PC-9 (cell line): ENCODE data around the gene SCAF11. TPM values are rescaled to one million over a fixed set of nuclear protein-coding genes. Genes with fewer than 3 reads are reported as not detected.

Experiments used
- BruUV-seq: library from RNA; stranded (reverse); fragments of 400-500 nt; replicated peaks from 2 replicates; lab custom pipeline; 2021; lab: Mats Ljungman, UMichigan
- CTCF ChIA-PET: fragments of 300-600 bp; sonication (Branson Sonifier 250); formaldehyde crosslinking; loops from one replicate; lab custom pipeline; 2022; ENCODE audit warnings: antibody characterized with exemption; lab: Charles Lee
- POLR2A ChIA-PET: fragments of 300-600 bp; sonication (Branson Sonifier 250); formaldehyde crosslinking; loops from one replicate; lab custom pipeline; 2022; ENCODE audit warnings: antibody characterized with exemption; ENCODE audit not compliant: unreplicated experiment; lab: Charles Lee
- DNase-seq, 2 experiments: peaks; one replicate each; pipeline versions ENCODE4 v3.0.0 to v3.0.0-alpha.2; 2015 to 2022; ENCODE audit warnings: mixed read lengths in 1 of 2
- H2AFZ ChIP-seq: fragments of 200-600 bp; sonication (generic); 2 replicates; pipeline ENCODE4 v1.8.1; 2017; ENCODE audit warnings: antibody characterized with exemption
- H3F3A ChIP-seq: fragments of 200-600 bp; sonication (generic); 2 replicates; pipeline ENCODE4 v1.8.1; 2017; ENCODE audit warnings: antibody characterized with exemption, mild to moderate bottlenecking, low read depth; ENCODE audit not compliant: insufficient read depth
- H3K27ac ChIP-seq: fragments of 200-600 bp; sonication (generic); 2 replicates; pipeline ENCODE4 v1.6.1; 2016; ENCODE audit warnings: mixed run types
- H3K27me3 ChIP-seq: fragments of 200-600 bp; sonication (generic); 2 replicates; pipeline ENCODE4 v1.6.1; 2016; ENCODE audit warnings: low read depth, mixed run types; ENCODE audit not compliant: insufficient read depth
- H3K36me3 ChIP-seq: fragments of 200-600 bp; sonication (generic); 2 replicates; pipeline ENCODE4 v1.6.1; 2016; ENCODE audit warnings: low read depth, mixed run types
- H3K4me1 ChIP-seq: fragments of 200-600 bp; sonication (generic); replicated peaks from 2 replicates; pipeline ENCODE4 v1.6.1; 2016; ENCODE audit warnings: mixed run types; ENCODE audit not compliant: insufficient read depth
- H3K4me2 ChIP-seq: fragments of 200-600 bp; sonication (generic); 2 replicates; pipeline ENCODE4 v1.6.1; 2017; ENCODE audit warnings: mixed run types
- H3K4me3 ChIP-seq: fragments of 200-600 bp; sonication (generic); 2 replicates; pipeline ENCODE4 v1.6.1; 2016; ENCODE audit warnings: mixed run types
- H3K79me2 ChIP-seq: fragments of 200-600 bp; sonication (generic); 2 replicates; pipeline ENCODE4 v1.6.1; 2017; ENCODE audit warnings: low read depth, mixed run types
- H3K9me2 ChIP-seq: fragments of 200-600 bp; sonication (generic); 2 replicates; pipeline ENCODE4 v1.8.1; 2017; ENCODE audit warnings: mild to moderate bottlenecking; ENCODE audit not compliant: insufficient read depth
- H3K9me3 ChIP-seq: fragments of 200-600 bp; sonication (generic); 2 replicates; pipeline ENCODE4 v1.8.1; 2016; ENCODE audit warnings: low read depth; ENCODE audit not compliant: insufficient read depth
- H4K20me1 ChIP-seq: fragments of 200-600 bp; sonication (generic); 2 replicates; pipeline ENCODE4 v1.8.1; 2017; ENCODE audit not compliant: insufficient read depth
- EZH2 ChIP-seq: fragments of 200-600 bp; sonication (generic); IDR thresholded peaks from 2 replicates; pipeline ENCODE4 v1.8.0; 2017; ENCODE audit warnings: antibody characterized with exemption, low read depth
- intact Hi-C: fragments of 100-400 bp; cut with micrococcal nuclease; formaldehyde crosslinking; loops from one replicate; pipeline ENCODE4 v1.10.0; 2022; ENCODE audit not compliant: unreplicated experiment
- total RNA-seq: library from RNA; stranded (reverse); gene quantifications from 2 replicates; pipeline ENCODE4 v1.2.3, GENCODE V29; 2021
- TF ChIP-seq, protein P1 (sequence below): fragments of 200-600 bp; sonication (generic); conservative IDR thresholded peaks from 2 replicates; pipeline ENCODE4 v1.6.1; 2017; ENCODE audit warnings: mixed run types, antibody characterized with exemption, mild to moderate bottlenecking, moderate library complexity

The SCAF11 gene
- total RNA-seq, 1 experiment from 2014 or later = 98.7 TPM

DNA sequence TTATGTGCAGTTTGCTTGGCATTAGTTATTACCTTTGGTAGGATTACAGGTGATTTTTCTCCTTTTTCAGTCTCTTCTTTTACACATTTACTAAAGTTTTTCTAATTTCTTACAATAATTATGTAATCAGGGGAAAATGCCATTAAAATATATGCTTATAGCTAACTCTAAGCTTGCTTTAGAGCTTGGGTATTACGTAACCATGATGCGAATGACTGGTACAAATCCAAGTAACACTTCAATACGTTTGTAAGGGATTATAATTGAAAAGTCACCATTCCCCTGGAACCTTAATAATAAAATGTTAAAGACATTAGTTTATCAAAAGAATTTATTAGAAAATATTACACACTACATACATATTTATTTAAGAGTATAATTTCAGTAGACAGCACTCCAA is 71.6 kb downstream of the SCAF11 start:
- no peaks in the 10 kb centered on the region for H3K9me2 ChIP-seq
- H3K27ac ChIP-seq = no peak overlapping the region
- TF ChIP-seq EZH2 = no peak
- TF ChIP-seq, protein P1, sequence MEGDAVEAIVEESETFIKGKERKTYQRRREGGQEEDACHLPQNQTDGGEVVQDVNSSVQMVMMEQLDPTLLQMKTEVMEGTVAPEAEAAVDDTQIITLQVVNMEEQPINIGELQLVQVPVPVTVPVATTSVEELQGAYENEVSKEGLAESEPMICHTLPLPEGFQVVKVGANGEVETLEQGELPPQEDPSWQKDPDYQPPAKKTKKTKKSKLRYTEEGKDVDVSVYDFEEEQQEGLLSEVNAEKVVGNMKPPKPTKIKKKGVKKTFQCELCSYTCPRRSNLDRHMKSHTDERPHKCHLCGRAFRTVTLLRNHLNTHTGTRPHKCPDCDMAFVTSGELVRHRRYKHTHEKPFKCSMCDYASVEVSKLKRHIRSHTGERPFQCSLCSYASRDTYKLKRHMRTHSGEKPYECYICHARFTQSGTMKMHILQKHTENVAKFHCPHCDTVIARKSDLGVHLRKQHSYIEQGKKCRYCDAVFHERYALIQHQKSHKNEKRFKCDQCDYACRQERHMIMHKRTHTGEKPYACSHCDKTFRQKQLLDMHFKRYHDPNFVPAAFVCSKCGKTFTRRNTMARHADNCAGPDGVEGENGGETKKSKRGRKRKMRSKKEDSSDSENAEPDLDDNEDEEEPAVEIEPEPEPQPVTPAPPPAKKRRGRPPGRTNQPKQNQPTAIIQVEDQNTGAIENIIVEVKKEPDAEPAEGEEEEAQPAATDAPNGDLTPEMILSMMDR = no peak
- BruUV-seq = no TSS peak
- peaks cover 9% of the 10 kb centered on the region for H3K36me3 ChIP-seq
- H3K4me2 ChIP-seq = no peak overlapping the region
- no peaks in the 10 kb centered on the region for H3K9me3 ChIP-seq
- DNase-seq = no peak
- POLR2A ChIA-PET = interaction anchor here (0.6 kb wide), 1 partner anchor 163 kb away, joined by 4 read pairs; no protein-coding TSS in a partner anchor
- CTCF ChIA-PET = no interaction called here
- H3F3A ChIP-seq = peaks cover 6% of the 10 kb centered on the region
- H2AFZ ChIP-seq = no peak overlapping the region
- no peaks in the 10 kb centered on the region for H3K4me1 ChIP-seq
- H3K27me3 ChIP-seq = no peaks in the 10 kb centered on the region
- intact Hi-C loops = no loop called here
- H4K20me1 ChIP-seq = no peaks in the 10 kb centered on the region
- H3K4me3 ChIP-seq = no peak overlapping the region
- no peaks in the 10 kb centered on the region for H3K79me2 ChIP-seq

DNA sequence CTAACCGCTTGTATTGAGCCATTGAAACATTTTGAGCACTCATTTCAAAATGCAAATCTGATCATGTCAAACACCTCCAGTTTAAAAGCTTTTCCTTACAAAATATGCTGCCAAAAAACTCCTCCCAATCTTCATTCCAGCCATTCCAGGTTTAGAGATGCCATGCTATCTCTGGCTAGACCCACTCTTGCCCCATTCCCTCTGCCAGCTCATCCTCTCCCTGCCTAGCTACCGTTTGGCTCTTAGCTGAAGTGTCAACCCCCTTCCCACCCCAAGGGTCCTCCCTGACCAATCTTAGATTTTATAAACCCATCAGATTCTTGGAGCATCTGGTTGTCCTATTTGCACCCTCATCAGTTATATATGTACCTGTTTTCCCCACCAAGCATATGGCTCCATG is 75.0 kb downstream of the SCAF11 start:
- Histone ChIP-seq H2AFZ (no peak overlapping the region), H3K9me3 (no peaks in the 10 kb centered on the region), H3F3A (peaks cover 8% of the 10 kb centered on the region; the same call in 1 of the 2 replicates), H3K4me1 (no peaks in the 10 kb centered on the region), H3K4me2 (no peak overlapping the region), H3K79me2 (no peaks in the 10 kb centered on the region), H3K4me3 (no peak overlapping the region), H3K27ac (no peak overlapping the region), H4K20me1 (no peaks in the 10 kb centered on the region), H3K36me3 (no peaks in the 10 kb centered on the region), H3K9me2 (no peaks in the 10 kb centered on the region), H3K27me3 (no peaks in the 10 kb centered on the region)
- POLR2A ChIA-PET = no interaction called here
- TF ChIP-seq, protein P1 = no peak
- TF ChIP-seq EZH2 = no peak
- no peak for DNase-seq
- intact Hi-C loops = no loop called here
- CTCF ChIA-PET = no interaction called here
- no TSS peak for BruUV-seq

DNA sequence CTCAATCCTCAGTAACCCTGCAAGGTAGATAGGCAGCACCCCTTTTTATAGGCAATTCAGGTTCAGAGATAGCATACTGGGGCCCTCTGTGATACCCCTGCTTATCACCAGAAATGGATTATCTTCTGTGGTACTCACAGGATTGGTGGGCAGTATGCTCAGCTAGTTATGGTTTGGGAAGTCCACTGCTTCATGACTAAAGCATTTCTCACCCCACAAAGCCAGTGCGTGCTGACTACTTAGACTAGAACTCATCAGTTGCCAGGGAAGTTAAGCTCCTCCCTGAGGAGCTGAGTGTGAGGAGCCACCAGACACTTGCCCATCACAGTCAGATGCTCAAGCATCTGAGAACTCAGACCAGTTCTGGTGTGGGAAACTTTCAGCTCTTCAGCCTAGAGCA is 76.3 kb downstream of the SCAF11 start:
- H3K36me3 ChIP-seq = no peaks in the 10 kb centered on the region

More for the DNA sequence above, 76.3 kb downstream of the SCAF11 start:
- Histone ChIP-seq H3K79me2 (no peaks in the 10 kb centered on the region), H3K9me3 (no peaks in the 10 kb centered on the region), H3F3A (peaks cover 8% of the 10 kb centered on the region; the same call in 1 of the 2 replicates), H3K27me3 (no peaks in the 10 kb centered on the region), H3K4me3 (no peak overlapping the region), H3K4me2 (no peak overlapping the region), H3K27ac (no peak overlapping the region), H3K4me1 (no peaks in the 10 kb centered on the region), H2AFZ (no peak overlapping the region), H4K20me1 (no peaks in the 10 kb centered on the region), H3K9me2 (no peaks in the 10 kb centered on the region)
- no peak for TF ChIP-seq EZH2
- TF ChIP-seq, protein P1 = no peak
- BruUV-seq = no TSS peak
- DNase-seq = no peak
- intact Hi-C loops = no loop called here
- ChIA-PET CTCF (no interaction called here), POLR2A (no interaction called here)
